Measurements from ENCODE around the gene FBXW8.

Gene FBXW8

DNA sequence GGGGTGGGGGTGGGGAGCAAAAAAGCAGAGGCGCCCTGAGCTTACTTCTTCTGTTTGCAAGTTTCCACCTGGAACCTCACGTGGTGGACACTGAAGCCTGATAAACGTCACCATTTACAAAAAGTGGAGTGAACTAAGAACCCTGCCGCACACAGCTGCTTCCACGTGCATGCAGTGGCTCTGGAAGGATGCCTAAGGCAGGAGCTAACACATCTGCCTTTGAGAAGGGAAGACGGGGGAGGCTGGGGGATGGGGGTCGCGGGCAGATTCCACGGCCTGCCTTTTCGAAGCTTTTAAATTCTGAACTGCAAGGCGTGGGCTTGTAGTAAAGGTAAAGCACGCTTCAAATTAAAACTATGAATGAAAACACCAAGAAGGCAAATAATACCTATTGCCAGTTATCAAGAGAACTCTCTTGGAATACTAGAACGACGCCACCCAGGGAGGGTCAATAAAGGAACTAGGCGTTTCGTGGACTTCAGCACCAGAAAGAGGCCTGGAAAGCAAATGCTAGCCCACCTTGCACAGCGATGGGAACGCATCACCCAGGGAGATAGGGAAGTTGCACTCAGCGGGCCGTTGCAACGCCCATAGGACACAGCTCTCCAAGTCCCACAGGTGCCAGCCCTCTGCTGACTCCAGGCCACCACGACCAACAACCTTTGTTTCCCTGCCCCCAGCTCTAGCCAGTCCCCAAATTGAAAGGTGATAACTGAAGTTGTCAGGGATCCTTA lies 126.7 kb downstream of the FBXW8 start:
- no peak for DNase-seq (ENCODE audit: low read depth)

DNA sequence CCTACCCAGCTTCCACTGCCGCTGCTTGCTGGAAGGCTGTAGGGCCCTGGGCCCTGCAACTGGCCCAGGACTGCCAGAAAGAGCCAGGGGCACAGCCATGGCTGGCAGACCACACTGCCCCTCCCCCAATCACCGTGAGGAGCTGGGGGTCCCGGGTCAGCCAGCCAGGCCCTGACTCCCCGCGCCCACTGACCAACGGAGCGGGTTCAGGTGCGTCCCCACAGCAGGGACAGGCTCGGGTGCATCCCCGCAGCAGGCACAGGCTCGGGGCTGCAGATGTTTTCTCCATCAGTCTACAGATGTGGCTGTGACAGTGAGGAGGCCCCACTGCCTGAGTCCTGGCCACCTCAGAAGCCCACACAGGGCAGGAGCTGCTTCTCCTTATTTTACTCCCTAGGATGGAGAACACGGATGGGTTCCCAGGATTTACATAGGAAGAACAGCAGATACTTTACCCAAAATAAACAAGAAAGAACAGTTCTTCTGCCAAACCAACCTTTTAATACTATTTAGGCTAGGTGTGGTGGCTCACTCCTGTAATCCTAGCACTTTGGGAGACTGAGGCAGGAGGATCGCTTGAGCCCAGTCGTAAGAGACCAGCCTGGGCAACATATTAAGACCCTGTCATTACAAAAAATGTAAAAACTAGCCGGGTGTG lies 127.4 kb downstream of the FBXW8 start:
- DNase-seq (ENCODE audit: low read depth), result no peak

DNA sequence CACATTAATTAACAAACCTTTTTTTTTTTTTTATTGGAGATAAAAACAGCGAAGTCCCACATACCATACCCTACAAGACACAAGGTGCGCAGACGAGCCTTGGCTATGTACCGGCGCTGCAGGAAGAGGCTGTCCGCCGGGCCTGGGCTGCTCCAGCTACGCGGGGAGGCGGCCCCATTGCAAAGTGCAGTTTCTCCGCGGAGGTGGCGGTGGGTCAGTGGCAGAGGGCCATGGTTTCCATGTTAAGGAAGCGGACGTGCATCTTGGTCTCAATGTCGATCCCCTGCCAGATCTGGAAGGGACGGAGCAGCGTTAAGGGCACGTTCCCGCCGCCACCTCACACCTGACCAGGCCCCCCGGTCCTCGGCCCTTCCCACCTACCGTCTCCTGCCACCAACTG lies 128.2 kb downstream of the FBXW8 start:
- DNase-seq (ENCODE audit: low read depth), result no peak

- DNase-seq (ENCODE audit: low read depth), result no peak
These were observed 129.2 kb downstream of the FBXW8 start for GRCh38 chr12:117039891-117040309.

GRCh38 chr12:117040496-117040895 lies 129.7 kb downstream of the FBXW8 start:
- DNase-seq (ENCODE audit: low read depth), result no peak

DNA sequence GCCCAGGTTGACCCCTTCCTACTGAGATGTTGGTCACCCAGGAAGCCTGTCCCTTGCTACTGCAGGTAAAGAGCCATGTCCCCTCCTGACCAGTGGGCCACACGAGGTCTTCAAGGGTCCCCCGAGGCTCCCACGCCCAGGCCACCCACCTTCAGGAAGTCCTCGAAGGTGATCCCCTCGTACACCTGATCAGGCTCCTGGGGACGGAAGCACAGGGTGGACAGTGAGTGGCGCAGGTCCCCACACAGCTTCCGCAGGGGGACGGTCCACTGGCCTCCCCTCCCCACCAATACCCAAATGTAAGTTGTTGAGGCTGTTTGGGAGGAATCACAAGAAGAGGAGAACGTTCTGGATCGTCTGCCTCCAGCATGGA lies 131.0 kb downstream of the FBXW8 start:
- DNase-seq (ENCODE audit: low read depth), result no peak

DNA sequence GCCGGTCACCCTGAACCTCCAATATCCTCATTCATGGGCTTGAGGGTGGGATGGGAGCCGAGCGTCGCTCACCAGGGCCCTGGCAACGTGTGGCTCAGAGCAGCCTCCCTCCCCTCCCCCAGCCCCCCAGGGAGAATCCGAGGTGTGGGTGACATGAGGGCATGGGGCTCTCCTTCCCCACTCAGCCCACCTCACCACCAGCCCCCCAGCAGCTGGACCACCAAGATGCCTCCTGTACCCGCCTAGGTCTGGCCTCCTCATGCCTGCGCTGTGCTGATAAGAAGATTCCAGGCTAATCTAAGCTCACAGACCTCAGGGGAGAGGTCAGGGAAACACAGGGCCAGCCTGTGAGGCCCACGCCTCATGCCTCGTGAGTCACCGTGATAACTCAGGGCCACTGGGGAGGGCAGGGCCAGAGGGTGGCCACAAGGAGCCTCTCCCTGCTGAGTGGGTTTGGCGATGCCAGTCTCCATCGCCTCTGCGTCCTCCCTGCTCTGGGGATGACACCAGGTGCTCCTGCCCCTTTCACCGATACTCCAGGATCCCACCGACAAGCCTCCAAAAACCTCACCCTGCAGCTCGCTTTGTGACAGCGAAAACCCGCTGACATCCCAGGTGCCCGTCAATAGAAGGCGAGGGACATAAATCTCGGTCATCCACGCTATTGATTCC lies 131.6 kb downstream of the FBXW8 start:
- DNase-seq (ENCODE audit: low read depth), result no peak

DNA sequence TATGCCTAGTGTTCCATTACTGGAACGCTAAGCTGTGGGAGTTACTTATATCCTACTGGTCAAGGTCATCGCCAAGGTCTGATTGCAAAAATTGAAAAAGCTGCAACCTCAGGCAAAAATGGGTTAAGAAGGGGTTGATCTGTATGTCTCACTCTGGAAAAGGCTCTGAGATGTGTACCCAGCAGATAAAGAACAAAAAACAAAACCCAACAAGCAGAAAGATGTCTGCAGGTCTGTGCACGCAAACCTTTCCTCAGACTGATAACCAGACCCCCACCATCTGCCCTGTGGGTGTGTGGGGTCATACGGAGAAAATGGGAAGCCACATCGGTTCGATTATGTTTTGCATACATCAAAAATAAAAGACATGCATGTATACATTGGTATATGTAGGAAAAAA lies 132.1 kb downstream of the FBXW8 start:
- DNase-seq (ENCODE audit: low read depth), result no peak

DNA sequence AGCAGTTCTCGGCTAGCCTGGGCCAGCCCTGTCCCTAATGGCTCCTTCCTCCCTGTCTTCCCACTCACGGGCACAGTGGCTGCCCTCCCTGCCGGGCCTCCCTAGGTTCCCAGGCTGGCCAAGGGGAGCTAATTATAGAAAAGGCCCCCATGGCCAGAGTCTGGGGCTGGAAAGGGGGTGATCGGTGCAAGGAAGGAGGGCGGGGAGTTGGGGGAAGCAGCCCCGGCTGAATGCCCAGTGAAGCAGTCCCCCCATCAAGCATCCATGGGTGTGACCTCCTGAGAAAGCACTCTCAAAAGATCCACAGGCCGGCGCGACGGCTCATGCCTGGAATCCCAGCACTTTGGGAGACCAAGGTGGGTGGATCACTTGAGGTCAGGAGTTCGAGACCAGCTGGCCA lies 133.6 kb downstream of the FBXW8 start:
- DNase-seq (ENCODE audit: low read depth), result no peak

GRCh38 chr12:117044790-117045159 lies 134.0 kb downstream of the FBXW8 start:
- no peak for DNase-seq (ENCODE audit: low read depth)

GRCh38 chr12:117045160-117046010 lies 134.6 kb downstream of the FBXW8 start:
- DNase-seq (ENCODE audit: low read depth), result no peak

GRCh38 chr12:117046011-117046369 lies 135.2 kb downstream of the FBXW8 start:
- no peak for DNase-seq (ENCODE audit: low read depth)

- no peak for DNase-seq (ENCODE audit: low read depth)
These were observed 135.7 kb downstream of the FBXW8 start for GRCh38 chr12:117046425-117046824.

- DNase-seq (ENCODE audit: low read depth), result no peak
These were observed 136.2 kb downstream of the FBXW8 start for GRCh38 chr12:117046861-117047530.

GRCh38 chr12:117047810-117048584 lies 137.2 kb downstream of the FBXW8 start:
- DNase-seq (ENCODE audit: low read depth), result no peak

- DNase-seq (ENCODE audit: low read depth), result no peak
These were observed 137.8 kb downstream of the FBXW8 start for GRCh38 chr12:117048585-117048904.

- no peak for DNase-seq (ENCODE audit: low read depth)
These were observed 138.5 kb downstream of the FBXW8 start for GRCh38 chr12:117049295-117049694.

DNA sequence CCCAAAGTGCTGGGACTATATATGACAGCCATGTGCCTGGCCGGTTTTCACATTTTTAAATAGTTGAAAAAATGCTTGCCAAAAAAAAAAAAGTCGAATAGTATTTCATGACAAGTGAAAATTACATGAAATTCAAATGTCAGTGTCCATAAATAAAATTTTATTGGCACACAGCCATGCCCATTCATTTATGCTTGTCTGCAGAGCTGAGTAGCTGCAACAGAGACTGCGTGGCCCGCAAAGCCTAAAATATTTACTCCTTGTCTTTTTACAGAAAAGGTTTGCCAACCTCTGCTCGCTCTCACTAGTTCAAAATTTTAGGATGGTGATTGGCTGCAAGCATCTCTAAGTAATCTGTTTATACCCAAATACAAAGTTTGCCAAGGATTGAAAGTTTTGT lies 139.3 kb downstream of the FBXW8 start:
- DNase-seq (ENCODE audit: low read depth), result no peak

DNA sequence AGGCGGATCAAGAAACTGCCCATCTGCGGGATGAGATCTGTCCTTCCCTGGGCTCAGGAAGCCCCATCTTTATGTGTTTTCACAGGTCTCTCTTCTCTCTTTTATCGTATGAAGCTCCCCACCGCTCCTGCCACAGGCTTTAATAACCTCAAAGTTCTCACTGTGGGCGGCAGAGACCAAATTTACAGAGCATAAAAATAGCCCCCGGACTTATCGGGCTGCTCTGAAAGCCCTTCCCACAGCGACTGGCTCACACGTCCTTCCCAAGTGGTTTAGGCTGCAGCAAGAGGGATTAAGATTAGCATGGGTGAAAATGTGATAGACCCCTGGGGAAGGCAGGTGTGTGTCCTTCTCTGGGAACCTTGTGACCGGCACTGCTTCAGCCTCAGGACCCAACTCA lies 140.6 kb downstream of the FBXW8 start:
- no peak for DNase-seq (ENCODE audit: low read depth)

DNA sequence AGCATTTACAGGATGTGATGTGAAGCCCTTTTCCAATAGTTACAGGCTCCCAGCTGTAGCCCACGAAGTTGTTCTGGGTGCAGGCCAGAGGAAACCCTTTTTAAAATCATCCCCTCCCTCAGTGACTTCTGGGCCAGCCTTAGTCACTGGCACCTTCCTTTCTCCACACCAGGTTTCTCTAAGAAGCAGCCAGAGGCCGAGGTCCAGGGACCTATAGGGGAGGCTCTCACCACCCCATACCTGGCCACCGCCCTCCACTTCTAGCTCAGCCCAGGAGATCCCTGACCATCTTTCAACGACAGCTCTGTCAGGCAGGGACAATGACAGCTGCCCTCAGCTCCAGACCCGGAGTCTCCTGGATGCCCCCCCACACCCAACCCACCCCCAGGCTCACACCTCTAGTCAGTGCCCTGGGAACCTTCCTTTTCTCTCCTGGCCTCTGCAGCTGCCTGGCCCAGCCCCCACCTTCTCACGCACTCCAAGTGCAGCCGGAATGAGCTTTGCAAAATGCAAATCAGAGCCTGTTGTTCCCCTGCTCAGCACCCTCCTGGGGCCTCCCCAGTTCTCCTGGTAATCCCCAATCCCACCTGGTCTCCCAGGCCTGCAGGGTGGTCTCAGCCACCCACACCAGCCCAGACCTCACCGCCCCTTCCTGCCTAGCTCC lies 141.8 kb downstream of the FBXW8 start:
- DNase-seq (ENCODE audit: low read depth), result no peak

- no peak for DNase-seq (ENCODE audit: low read depth)
These were observed 142.3 kb downstream of the FBXW8 start for GRCh38 chr12:117053050-117053400.
